H1 (cell line): ENCODE data around the gene SIAH3.

Experiments
- E2F6 ChIP-seq: IDR thresholded peaks from 2 replicates; pipeline ENCODE4 v1.6.1; 2012; ENCODE audit warnings: inconsistent platforms
- EGR1 ChIP-seq: IDR thresholded peaks from 2 replicates; pipeline ENCODE4 v1.6.1; 2011; ENCODE audit warnings: low read depth, low read length, borderline replicate concordance
- EP300 ChIP-seq, 2 experiments: IDR thresholded peaks; 1 replicate in 1 of 2; 2 replicates in 1 of 2; pipeline ENCODE4 v1.6.1; 2011 to 2012; ENCODE audit warnings: low read depth in 2 of 2, low read length in 2 of 2, mild to moderate bottlenecking in 2 of 2, borderline replicate concordance in 1 of 2, inconsistent platforms in 1 of 2, moderate library complexity in 1 of 2
- POLR2A ChIP-seq, 2 experiments: IDR thresholded peaks; 1 replicate in 1 of 2; 2 replicates in 1 of 2; pipeline ENCODE4 v1.6.1; 2011; ENCODE audit warnings: low read depth in 2 of 2, low read length in 2 of 2, mild to moderate bottlenecking in 2 of 2; ENCODE audit errors: control extremely low read depth in 1 of 2

GRCh38 chr13:45737571-45738017 lies 114.0 kb downstream of the SIAH3 start:
- TF ChIP-seq EP300 (IDR thresholded peaks at IDR 0.05; ENCODE audit: borderline replicate concordance in 1 of 2, low read depth in 2 of 2, low read length in 2 of 2) (no peak), E2F6 (no peak), POLR2A (IDR thresholded peaks at IDR 0.05; ENCODE audit: control extremely low read depth in 1 of 2, low read depth in 2 of 2, low read length in 2 of 2) (no peak), EGR1 (no peak)
